NCI-H1048 (cell line): ENCODE measurements around the gene TRIM27.
"Not testable (repeated sequence)": the region's sequence is repeated elsewhere in the genome, so short reads cannot be mapped to it uniquely, and the experiment has no call there.

ENCODE experiments used
- DNase-seq: peaks from one replicate; lab custom pipeline; 2025; lab: John Stamatoyannopoulos, UW

TRIM27 gene, protein sequence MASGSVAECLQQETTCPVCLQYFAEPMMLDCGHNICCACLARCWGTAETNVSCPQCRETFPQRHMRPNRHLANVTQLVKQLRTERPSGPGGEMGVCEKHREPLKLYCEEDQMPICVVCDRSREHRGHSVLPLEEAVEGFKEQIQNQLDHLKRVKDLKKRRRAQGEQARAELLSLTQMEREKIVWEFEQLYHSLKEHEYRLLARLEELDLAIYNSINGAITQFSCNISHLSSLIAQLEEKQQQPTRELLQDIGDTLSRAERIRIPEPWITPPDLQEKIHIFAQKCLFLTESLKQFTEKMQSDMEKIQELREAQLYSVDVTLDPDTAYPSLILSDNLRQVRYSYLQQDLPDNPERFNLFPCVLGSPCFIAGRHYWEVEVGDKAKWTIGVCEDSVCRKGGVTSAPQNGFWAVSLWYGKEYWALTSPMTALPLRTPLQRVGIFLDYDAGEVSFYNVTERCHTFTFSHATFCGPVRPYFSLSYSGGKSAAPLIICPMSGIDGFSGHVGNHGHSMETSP

GRCh38 chr6:28923318-28924102 lies at the start of gene TRIM27:
Gene TRIM27 (minus strand): TSS chr6:28923985. CDS start chr6:28923632, 353 bp downstream.
- peak; percentile 63 for DNase-seq

- not testable (repeated sequence) for DNase-seq
Measured at GRCh38 chr6:28970056-28970455, 46.3 kb upstream of the TRIM27 start.

DNA sequence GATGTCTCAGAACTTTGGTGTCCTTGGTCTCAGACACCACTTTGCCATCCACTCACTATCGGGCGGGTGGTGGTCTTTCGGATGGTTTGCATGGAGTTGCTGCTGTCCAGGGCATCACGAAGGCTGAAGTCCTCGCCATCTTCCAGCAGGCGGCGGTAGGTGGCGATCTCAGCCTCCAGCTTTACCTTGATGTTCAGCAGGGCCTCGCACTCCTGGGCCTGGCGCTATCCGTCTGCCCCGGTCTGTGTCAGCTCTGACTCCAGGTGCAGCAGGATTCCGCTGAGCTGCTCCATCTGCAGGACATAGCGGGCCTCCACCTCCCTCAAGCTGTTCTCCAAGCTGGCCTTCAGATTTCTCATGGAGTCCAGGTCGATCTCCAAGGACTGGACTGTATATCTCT lies 45.3 kb upstream of the TRIM27 start:
- no peak for DNase-seq

DNA sequence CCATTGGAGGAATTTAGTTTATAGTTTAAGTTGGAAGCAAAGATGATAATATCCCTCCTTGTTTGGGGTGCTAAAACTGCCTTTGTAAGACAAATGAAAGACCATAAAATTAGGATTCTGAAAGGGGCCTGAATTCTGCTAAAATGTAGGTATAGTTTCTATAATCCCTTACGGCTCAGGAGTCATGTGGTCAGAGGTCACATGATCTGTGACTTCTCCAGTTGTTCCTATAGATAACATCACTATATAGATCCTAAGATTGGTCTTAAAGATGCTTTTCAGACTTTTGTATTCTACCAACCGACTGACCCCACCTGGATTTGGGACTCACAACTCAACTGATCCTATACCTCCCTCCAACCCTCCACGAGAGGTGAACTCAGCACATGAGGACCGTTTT lies 44.7 kb upstream of the TRIM27 start:
- no peak for DNase-seq

DNA sequence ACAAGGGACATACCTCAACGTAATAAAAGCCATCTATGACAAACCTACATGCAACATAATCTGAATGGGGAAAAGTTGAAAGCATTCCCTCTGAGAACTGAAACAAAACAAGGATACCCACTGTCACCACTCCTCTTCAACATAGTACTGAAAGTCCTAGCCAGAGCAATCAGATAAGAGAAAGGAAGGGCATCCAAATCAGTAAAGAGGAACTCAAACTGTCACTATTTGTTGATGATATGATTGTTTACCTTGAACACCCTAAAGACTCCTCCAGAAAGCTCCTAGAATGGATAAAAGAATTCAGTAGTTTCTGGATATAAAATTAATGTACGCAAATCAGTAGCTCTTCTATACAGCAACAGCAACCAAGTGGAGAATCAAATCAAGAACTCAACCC lies 41.9 kb upstream of the TRIM27 start:
- DNase-seq: no peak

- no peak for DNase-seq
Measured at GRCh38 chr6:28960846-28961500, 37.2 kb upstream of the TRIM27 start.

GRCh38 chr6:28958561-28959243 lies 34.9 kb upstream of the TRIM27 start:
- DNase-seq: not testable (repeated sequence)

GRCh38 chr6:28957795-28958314 lies 34.1 kb upstream of the TRIM27 start:
- DNase-seq: not testable (repeated sequence)

- no peak for DNase-seq
Measured at GRCh38 chr6:28956331-28956730, 32.5 kb upstream of the TRIM27 start.

DNA sequence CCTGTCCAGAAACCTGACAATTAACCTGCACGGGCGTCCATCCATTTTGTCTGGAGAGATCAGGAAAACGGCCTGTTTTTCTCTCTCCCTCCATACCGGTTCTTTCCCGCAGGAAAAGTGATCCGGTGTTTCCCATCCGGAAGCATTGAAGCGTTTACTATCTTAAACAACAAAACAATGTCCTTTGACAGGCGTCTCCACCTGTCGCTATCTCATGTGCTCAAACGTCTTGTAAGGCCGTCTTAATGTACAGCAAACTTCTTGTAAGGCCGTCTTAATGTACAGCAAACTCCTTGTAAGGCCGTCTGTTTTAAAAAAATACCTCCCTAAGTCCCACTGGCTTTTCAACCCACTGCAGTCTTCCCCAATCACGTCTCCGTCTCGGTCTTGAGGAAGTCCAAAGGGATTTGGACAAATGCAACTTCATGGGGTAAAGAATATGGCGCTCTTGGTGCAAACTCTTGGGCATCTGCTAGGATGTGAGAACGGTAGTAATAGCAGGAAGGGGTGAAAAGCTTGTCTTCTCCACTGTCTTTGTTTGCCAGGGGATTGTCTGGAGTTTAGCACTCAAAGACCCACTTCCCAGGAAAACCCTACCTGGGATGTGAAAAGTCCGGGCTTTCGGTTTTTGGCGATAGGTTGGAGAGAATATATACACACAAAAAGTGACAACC lies 29.9 kb upstream of the TRIM27 start:
- no peak for DNase-seq

- no peak for DNase-seq
Measured at GRCh38 chr6:28953039-28953584, 29.3 kb upstream of the TRIM27 start.

GRCh38 chr6:28949656-28950195 lies 25.9 kb upstream of the TRIM27 start:
- not testable (repeated sequence) for DNase-seq

DNA sequence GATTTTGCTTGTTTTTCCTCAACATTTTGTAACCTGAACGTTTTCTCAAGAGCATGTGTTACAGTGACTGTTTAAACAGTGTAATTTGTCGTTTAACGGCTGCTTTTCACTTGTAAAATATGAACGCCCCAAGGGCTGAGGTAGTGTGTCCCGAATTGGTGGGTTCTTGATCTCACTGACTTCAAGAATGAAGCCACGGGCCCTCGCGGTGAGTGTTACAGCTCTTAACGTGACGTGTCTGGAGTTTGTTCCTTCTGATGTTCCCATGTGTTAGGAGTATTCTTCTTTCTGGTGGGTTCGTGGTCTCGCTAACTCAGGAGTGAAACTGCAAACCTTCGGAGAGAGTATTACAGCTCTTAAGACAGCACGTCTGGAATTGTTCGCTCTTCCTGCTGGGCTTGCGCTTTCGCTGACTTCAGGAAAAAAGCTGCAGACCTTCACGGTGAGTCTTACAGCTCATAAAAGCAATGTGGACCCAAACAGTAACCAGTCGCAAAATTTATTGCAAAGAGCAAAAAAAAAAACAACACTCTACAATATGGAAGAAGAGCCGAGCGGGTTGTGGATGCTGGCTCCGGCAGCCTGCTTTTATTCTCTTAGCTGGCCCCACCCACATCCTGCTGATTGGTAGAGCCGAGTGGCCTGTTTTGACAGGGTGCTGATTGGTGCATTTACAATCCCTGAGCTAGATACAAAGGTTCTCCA lies 25.1 kb upstream of the TRIM27 start:
- DNase-seq: no peak

GRCh38 chr6:28947831-28948270 lies 24.1 kb upstream of the TRIM27 start:
- DNase-seq: no peak

DNA sequence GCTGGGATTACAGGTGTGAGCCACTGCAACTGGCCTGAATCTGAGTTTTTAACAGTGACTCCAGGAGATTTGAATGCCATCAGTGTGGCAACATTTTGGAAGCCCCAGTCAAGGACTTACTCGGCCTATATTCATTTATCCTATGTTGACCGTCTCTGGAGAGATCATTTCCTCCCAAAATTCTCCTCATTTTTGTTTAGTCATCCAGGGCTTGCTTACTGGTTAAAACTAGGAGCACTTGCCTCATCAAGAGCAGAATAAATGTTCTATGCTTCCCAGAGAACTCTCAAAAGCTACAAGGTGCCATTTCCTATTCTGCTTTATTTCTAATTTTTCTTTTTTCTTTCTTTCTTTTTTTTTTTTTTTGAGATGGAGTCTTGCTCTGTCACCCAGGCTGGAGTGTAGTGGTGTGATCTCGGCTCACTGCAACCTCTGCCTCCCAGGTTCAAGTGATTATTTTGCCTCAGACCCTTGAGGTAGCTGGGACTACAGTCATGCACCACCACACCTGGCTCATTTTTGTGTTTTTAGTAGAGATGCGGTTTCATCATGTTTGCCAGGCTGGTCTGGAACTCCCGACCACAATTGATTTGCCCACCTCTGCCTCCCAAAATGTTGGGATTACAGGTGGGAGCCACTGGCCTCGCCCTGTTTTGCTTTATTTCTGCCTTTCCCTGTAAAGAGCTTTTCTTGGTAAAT lies 23.4 kb upstream of the TRIM27 start:
- DNase-seq: no peak

DNA sequence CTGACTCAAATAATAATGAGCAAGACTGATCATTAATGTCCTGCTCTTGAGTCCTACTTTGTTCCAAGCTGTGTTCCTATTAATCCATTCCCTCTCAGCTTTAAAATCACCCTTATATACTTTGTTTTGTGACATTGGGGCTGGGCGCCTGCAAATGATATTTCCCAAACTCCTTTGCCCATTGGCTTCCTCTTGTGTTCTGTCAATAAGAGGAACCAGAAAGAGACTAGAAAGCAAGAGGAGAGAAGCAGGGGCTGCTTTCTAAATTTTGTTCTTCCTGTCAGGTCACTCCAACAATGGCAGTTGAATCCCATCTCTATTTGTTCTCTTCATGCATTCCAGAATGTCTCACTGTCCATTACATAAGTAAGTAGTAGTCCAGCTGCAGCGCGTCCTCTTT lies 21.6 kb upstream of the TRIM27 start:
- no peak for DNase-seq

- DNase-seq: no peak
Measured at GRCh38 chr6:28944412-28944865, 20.7 kb upstream of the TRIM27 start.

- no peak for DNase-seq
Measured at GRCh38 chr6:28943557-28944411, 20.0 kb upstream of the TRIM27 start.
